Measurements from ENCODE around the gene TM4SF1.

DNA sequence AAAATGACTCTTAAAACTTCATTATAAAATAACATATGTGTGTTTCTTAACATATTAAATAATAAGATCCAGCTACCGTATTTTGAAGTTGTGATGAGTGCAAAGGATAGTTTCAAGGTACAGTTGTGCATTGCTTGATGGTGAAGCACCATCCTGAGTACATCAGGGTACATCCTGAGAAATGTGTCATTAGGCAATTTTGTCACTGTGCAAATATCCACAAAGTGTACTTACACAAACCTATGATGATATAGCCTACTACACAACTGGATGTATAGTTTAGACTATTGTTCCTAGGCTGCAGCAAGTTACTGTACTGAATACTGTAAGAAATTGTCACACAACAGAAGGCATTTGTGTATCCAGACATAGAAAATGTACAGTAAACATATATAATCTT, 20.8 kb upstream of the TM4SF1 start:
- TF ChIP-seq, protein P1, sequence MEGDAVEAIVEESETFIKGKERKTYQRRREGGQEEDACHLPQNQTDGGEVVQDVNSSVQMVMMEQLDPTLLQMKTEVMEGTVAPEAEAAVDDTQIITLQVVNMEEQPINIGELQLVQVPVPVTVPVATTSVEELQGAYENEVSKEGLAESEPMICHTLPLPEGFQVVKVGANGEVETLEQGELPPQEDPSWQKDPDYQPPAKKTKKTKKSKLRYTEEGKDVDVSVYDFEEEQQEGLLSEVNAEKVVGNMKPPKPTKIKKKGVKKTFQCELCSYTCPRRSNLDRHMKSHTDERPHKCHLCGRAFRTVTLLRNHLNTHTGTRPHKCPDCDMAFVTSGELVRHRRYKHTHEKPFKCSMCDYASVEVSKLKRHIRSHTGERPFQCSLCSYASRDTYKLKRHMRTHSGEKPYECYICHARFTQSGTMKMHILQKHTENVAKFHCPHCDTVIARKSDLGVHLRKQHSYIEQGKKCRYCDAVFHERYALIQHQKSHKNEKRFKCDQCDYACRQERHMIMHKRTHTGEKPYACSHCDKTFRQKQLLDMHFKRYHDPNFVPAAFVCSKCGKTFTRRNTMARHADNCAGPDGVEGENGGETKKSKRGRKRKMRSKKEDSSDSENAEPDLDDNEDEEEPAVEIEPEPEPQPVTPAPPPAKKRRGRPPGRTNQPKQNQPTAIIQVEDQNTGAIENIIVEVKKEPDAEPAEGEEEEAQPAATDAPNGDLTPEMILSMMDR (IDR thresholded peaks at IDR 0.05), result no peak
- no peak for TF ChIP-seq ZFX (IDR thresholded peaks at IDR 0.05; ENCODE audit: borderline replicate concordance)
